Activated effector memory CD4-positive, alpha-beta T cell treated with Interleukin-2 at 50 U/mL for 16 hours (primary cell): ENCODE results near the gene CRYGN.

Source experiments
- DNase-seq: peaks from one replicate; pipeline ENCODE4 v3.0.0-alpha.2; 2020

CRYGN gene

GRCh38 chr7:151437866-151438516, 1.9 kb downstream of the CRYGN start:
- DNase-seq = no peak

GRCh38 chr7:151437159-151437553, 2.8 kb downstream of the CRYGN start:
- DNase-seq = no peak

- no peak for DNase-seq
Observed at GRCh38 chr7:151436446-151437158, 3.3 kb downstream of the CRYGN start.

- DNase-seq = no peak
Observed at GRCh38 chr7:151435971-151436370, 4.0 kb downstream of the CRYGN start.

GRCh38 chr7:151435103-151435916, 4.6 kb downstream of the CRYGN start:
- no peak for DNase-seq

GRCh38 chr7:151434549-151434948, 5.4 kb downstream of the CRYGN start:
- DNase-seq = no peak

GRCh38 chr7:151433721-151434400, 6.1 kb downstream of the CRYGN start:
- no peak for DNase-seq

- DNase-seq = peak; percentile 51
Observed at GRCh38 chr7:151432658-151433521, 7.1 kb downstream of the CRYGN start.

- DNase-seq = no peak
Observed at GRCh38 chr7:151431768-151432311, 8.1 kb downstream of the CRYGN start.

GRCh38 chr7:151431281-151431767, 8.6 kb downstream of the CRYGN start:
- DNase-seq = no peak

- no peak for DNase-seq
Observed at GRCh38 chr7:151430391-151431205, 9.3 kb downstream of the CRYGN start.

- peak; percentile 49 for DNase-seq
Observed at GRCh38 chr7:151429560-151430331, 10.2 kb downstream of the CRYGN start.

- no peak for DNase-seq
Observed at GRCh38 chr7:151429237-151429559, 10.7 kb downstream of the CRYGN start.

- no peak for DNase-seq
Observed at GRCh38 chr7:151428378-151429236, 11.3 kb downstream of the CRYGN start.

GRCh38 chr7:151427705-151428377, 12.1 kb downstream of the CRYGN start:
- no peak for DNase-seq

GRCh38 chr7:151426904-151427704, 12.8 kb downstream of the CRYGN start:
- DNase-seq = no peak

GRCh38 chr7:151426441-151426903, 13.5 kb downstream of the CRYGN start:
- no peak for DNase-seq
